Esophagus muscularis mucosa (tissue), 4 donors: ENCODE measurements around the gene GSG1.

ENCODE experiments used
- EP300 ChIP-seq: sonication (generic); formaldehyde crosslinking; IDR thresholded peaks from one replicate; pipeline ENCODE4 v1.6.1; 2017; ENCODE audit warnings: antibody characterized with exemption
- POLR2A ChIP-seq: fragments of 450-650 bp; IDR thresholded peaks from one replicate; pipeline ENCODE4 v1.6.1; 2017; ENCODE audit warnings: antibody characterized with exemption, moderate library complexity, mild to moderate bottlenecking, low read depth
- POLR2AphosphoS5 ChIP-seq, 2 donors: sonication (generic); formaldehyde crosslinking; IDR thresholded peaks; one replicate each; pipeline ENCODE4 v1.6.1; 2017; ENCODE audit warnings: antibody characterized with exemption in 2 of 2
- TF ChIP-seq, protein P1 (sequence below), 3 experiments: fragments of 200-600 bp in 2 of 3; fragments of 450-650 bp in 1 of 3; sonication (generic) in 2 of 3; IDR thresholded peaks; one replicate each; pipeline ENCODE4 v1.5.1; 2017 to 2019; ENCODE audit warnings: antibody characterized with exemption in 3 of 3, mild to moderate bottlenecking in 2 of 3, moderate library complexity in 1 of 3

DNA sequence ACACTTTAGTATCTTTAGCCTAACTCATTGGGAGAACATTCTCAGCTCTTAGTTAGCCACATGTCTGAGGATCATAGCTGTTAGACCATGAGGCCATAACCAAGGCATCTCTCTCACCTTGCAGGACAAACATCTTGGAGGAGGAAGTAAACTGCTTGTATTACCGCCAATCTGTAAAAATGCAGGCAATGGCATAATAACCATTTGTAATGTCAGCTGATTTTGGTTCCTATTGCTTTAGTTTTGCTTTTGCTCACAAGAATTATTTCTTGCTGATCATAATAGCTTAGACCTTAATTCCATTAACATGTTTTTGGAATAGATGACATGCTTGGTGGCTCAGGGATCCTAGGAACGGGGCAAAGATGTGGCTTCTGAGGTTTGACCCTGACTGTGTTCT is 16.4 kb upstream of the GSG1 start:
- TF ChIP-seq POLR2A = no peak
- TF ChIP-seq, protein P1, sequence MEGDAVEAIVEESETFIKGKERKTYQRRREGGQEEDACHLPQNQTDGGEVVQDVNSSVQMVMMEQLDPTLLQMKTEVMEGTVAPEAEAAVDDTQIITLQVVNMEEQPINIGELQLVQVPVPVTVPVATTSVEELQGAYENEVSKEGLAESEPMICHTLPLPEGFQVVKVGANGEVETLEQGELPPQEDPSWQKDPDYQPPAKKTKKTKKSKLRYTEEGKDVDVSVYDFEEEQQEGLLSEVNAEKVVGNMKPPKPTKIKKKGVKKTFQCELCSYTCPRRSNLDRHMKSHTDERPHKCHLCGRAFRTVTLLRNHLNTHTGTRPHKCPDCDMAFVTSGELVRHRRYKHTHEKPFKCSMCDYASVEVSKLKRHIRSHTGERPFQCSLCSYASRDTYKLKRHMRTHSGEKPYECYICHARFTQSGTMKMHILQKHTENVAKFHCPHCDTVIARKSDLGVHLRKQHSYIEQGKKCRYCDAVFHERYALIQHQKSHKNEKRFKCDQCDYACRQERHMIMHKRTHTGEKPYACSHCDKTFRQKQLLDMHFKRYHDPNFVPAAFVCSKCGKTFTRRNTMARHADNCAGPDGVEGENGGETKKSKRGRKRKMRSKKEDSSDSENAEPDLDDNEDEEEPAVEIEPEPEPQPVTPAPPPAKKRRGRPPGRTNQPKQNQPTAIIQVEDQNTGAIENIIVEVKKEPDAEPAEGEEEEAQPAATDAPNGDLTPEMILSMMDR (IDR thresholded peaks at IDR 0.05) = no peak
- no peak for TF ChIP-seq EP300
- no peak for TF ChIP-seq POLR2AphosphoS5 (IDR thresholded peaks at IDR 0.05)
